H1 (cell line): ENCODE results near the gene NECTIN1. TPM values are rescaled to one million over a fixed set of nuclear protein-coding genes. Genes with fewer than 3 reads are reported as not detected.

Experiments
- EP300 ChIP-seq, 2 experiments: IDR thresholded peaks; 1 replicate in 1 of 2; 2 replicates in 1 of 2; pipeline ENCODE4 v1.6.1; 2011 to 2012; ENCODE audit warnings: low read depth in 2 of 2, low read length in 2 of 2, mild to moderate bottlenecking in 2 of 2, borderline replicate concordance in 1 of 2, inconsistent platforms in 1 of 2, moderate library complexity in 1 of 2
- HDAC2 ChIP-seq, 2 experiments: fragments of 300-600 bp in 1 of 2; sonication (generic) in 1 of 2; IDR thresholded peaks; 2 replicates each; pipeline ENCODE4 v1.6.1; 2011 to 2012; ENCODE audit warnings: low read depth in 2 of 2, low read length in 2 of 2, mild to moderate bottlenecking in 2 of 2, moderate library complexity in 2 of 2, borderline replicate concordance in 1 of 2, inconsistent platforms in 1 of 2
- SP1 ChIP-seq: IDR thresholded peaks from 2 replicates; pipeline ENCODE4 v1.6.1; 2011; ENCODE audit warnings: low read depth, low read length
- SP4 ChIP-seq: IDR thresholded peaks from 2 replicates; pipeline ENCODE4 v1.6.1; 2012; ENCODE audit warnings: low read length, inconsistent platforms
- SRF ChIP-seq: IDR thresholded peaks from 2 replicates; pipeline ENCODE4 v1.6.1; 2011; ENCODE audit warnings: mild to moderate bottlenecking, low read depth, low read length, moderate library complexity
- polyA plus RNA-seq, 7 experiments: library from polyadenylated mRNA; depleted of rRNA in 3 of 7; stranded (reverse) in 5 of 7; unstranded in 2 of 7; fragments of >200 nt in 5 of 7; fragments of 200-250 nt in 2 of 7; gene quantifications; 1 replicate in 5 of 7; 2 replicates in 1 of 7; 4 replicates in 1 of 7; pipeline versions ENCODE4 v1.2.1 to v1.2.3, GENCODE V29; 2011 to 2013; ENCODE audit warnings: missing spikeins in 2 of 7, mixed read lengths in 2 of 7
- total RNA-seq: library from RNA; stranded (reverse); fragmentation: NEBNext Ultra II Directional; extraction: Animal tissue kit (Norgen Biotek cat#: 25700); gene quantifications from 2 replicates; pipeline ENCODE4 v1.2.1, GENCODE V29; 2021

Gene NECTIN1
- total and polyA plus RNA-seq, 2 of the 8 experiments (the other 6 are each of a cell fraction or from before 2014, with no cell fraction given), result 43.2 to 97.7 TPM

GRCh38 chr11:119692540-119692820, 36.5 kb downstream of the NECTIN1 start (continued):
- TF ChIP-seq EP300 (IDR thresholded peaks at IDR 0.05; ENCODE audit: borderline replicate concordance in 1 of 2, low read depth in 2 of 2, low read length in 2 of 2), result no peak
- TF ChIP-seq SP1, result no peak
- TF ChIP-seq SP4, result no peak
- no peak for TF ChIP-seq SRF
- no peak for TF ChIP-seq HDAC2 (IDR thresholded peaks at IDR 0.05; ENCODE audit: borderline replicate concordance in 1 of 2, low read depth in 2 of 2, low read length in 2 of 2)
